Lung (tissue), 12 donors: ENCODE results near the gene KLHL29. TPM values are rescaled to one million over a fixed set of nuclear protein-coding genes. Genes with fewer than 3 reads are reported as not detected.

Source experiments
- ATAC-seq: fragments of 200-7000 bp; cut with Tn5 transposase; one replicate; pipeline ENCODE4 v1.9.1; 2020; ENCODE audit warnings: moderate number of reproducible peaks; ENCODE audit not compliant: insufficient read depth, low FRiP score
- DNase-seq, 3 donors: peaks; one replicate each; pipeline ENCODE4 v3.0.0-alpha.2; 2013 to 2017
- H3K27ac ChIP-seq, 2 donors: one replicate each; pipeline ENCODE4 v1.5.1; 2013; ENCODE audit warnings: mild to moderate bottlenecking in 2 of 2, moderate library complexity in 2 of 2, control low read depth in 1 of 2, inconsistent platforms in 1 of 2, low read depth in 1 of 2, low read length in 1 of 2
- H3K27me3 ChIP-seq, 3 donors: one replicate each; pipeline ENCODE4 v1.5.1; 2013; ENCODE audit warnings: low read length in 2 of 3; ENCODE audit not compliant: control insufficient read depth in 3 of 3, insufficient read depth in 3 of 3
- H3K36me3 ChIP-seq, 4 donors: one replicate each; pipeline ENCODE4 v1.5.1; 2013; ENCODE audit warnings: low read length in 4 of 4, mild to moderate bottlenecking in 1 of 4, moderate library complexity in 1 of 4; ENCODE audit not compliant: control insufficient read depth in 4 of 4, insufficient read depth in 4 of 4
- H3K4me1 ChIP-seq, 5 donors: one replicate each; pipeline ENCODE4 v1.5.1; 2013; ENCODE audit warnings: low read length in 5 of 5, mild to moderate bottlenecking in 2 of 5, moderate library complexity in 1 of 5; ENCODE audit not compliant: control insufficient read depth in 5 of 5, insufficient read depth in 5 of 5
- H3K4me3 ChIP-seq: one replicate; pipeline ENCODE4 v1.5.1; 2013; ENCODE audit warnings: mild to moderate bottlenecking, control low read depth, moderate library complexity
- H3K9ac ChIP-seq, 2 donors: one replicate each; pipeline ENCODE4 v1.5.1; 2013; ENCODE audit warnings: low read length in 2 of 2, control low read depth in 1 of 2; ENCODE audit not compliant: insufficient read depth in 1 of 2
- H3K9me3 ChIP-seq, 4 donors: one replicate each; pipeline ENCODE4 v1.5.1; 2013; ENCODE audit warnings: low read length in 3 of 4, mild to moderate bottlenecking in 1 of 4, moderate library complexity in 1 of 4; ENCODE audit not compliant: control insufficient read depth in 4 of 4, insufficient read depth in 3 of 4
- WGBS, 2 donors: extraction: QIAGEN DNeasy Blood & Tissue Kit; methylation state at CpG; one replicate each; pipeline ENCODE4 v1.1.7; 2013; 5-methylcytosine and 5-hydroxymethylcytosine counted together
- polyA plus RNA-seq, 2 donors: library from polyadenylated mRNA; stranded (reverse); fragments of 200-250 nt; gene quantifications; one replicate each; pipeline ENCODE4 v1.2.1, GENCODE V29; 2013
- total RNA-seq, 2 donors: library from RNA; depleted of rRNA in 1 of 2; stranded (reverse); fragments of >200 nt in 1 of 2; gene quantifications; one replicate each; pipeline ENCODE4 v1.2.1, GENCODE V29; 2014 to 2021
- TF ChIP-seq, protein P1 (sequence below): IDR thresholded peaks from 2 replicates; pipeline ENCODE4 v1.5.1; 2012; ENCODE audit warnings: mild to moderate bottlenecking; ENCODE audit errors: control extremely low read depth, extremely low read depth
- donor health status: control.
- donor health status: control.
- donor health status: Bipolar disorder and iron deficiency.
- donor health status: healthy.
- donor health status: DM: yes; HTN: yes; CAD: no.

Gene KLHL29
- total and polyA plus RNA-seq, 4 donors, result 2.7 to 16.2 (median 3.5) TPM

DNA sequence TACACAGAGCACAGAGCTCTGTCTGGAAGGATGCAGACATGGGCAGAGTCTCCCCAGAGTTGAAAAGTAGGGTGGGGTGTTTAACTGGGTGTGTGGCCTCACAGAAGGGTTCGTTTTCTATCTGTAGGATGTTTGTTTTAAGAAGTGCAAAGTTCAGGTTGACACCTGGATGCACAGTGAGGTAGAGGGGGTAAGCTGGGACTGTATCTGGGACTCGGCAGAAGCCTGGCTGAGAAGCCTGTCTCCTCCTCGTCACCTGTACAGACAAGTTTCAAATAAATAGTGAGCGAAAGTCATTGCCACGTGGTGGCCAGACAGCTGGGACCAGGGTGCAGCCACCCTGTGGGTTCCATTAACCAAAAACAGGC is 145.9 kb downstream of the KLHL29 start:
- TF ChIP-seq, protein P1, sequence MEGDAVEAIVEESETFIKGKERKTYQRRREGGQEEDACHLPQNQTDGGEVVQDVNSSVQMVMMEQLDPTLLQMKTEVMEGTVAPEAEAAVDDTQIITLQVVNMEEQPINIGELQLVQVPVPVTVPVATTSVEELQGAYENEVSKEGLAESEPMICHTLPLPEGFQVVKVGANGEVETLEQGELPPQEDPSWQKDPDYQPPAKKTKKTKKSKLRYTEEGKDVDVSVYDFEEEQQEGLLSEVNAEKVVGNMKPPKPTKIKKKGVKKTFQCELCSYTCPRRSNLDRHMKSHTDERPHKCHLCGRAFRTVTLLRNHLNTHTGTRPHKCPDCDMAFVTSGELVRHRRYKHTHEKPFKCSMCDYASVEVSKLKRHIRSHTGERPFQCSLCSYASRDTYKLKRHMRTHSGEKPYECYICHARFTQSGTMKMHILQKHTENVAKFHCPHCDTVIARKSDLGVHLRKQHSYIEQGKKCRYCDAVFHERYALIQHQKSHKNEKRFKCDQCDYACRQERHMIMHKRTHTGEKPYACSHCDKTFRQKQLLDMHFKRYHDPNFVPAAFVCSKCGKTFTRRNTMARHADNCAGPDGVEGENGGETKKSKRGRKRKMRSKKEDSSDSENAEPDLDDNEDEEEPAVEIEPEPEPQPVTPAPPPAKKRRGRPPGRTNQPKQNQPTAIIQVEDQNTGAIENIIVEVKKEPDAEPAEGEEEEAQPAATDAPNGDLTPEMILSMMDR, result no peak
- Histone ChIP-seq H3K4me3 (no peak overlapping the region), H3K27ac (no peak overlapping the region), H3K9me3 (no peaks in the 10 kb centered on the region), H3K4me1 (peaks cover 0 to 21% (median 10%) of the 10 kb centered on the region in 5 donors), H3K9ac (no peak overlapping the region), H3K36me3 (no peaks in the 10 kb centered on the region), H3K27me3 (no peaks in the 10 kb centered on the region)
- DNase-seq, result no peak
- 80 to 89% methylated on average over 5 of the region's 5 CpGs for WGBS, 2 donors
- ATAC-seq, result no peak

DNA sequence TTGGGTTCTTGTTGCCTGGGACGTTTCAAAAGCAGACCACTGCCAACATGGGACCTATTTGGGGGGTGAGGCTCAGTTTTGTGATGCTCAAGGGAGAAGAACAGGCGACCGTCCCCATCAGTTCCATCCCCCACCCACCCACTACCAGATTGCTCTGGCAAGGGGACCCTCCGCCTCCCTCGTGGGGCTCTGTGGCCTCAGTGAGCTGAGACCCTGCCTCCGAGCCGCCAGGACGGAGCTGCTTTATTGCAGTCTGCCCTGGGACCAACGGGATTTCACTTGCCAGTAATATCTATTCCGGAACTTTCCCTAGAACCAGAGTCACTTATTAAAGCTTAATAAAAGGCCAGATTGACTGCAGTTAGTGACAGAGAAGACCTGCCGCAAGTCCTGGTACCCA is 146.3 kb downstream of the KLHL29 start:
- ATAC-seq (no peak), DNase-seq (no peak)
- Histone ChIP-seq H3K27ac (no peak overlapping the region), H3K9me3 (no peaks in the 10 kb centered on the region), H3K4me1 (peaks cover 0 to 21% (median 10%) of the 10 kb centered on the region in 5 donors), H3K4me3 (no peak overlapping the region), H3K9ac (no peak overlapping the region), H3K27me3 (no peaks in the 10 kb centered on the region), H3K36me3 (no peaks in the 10 kb centered on the region)
- 93 to 96% methylated on average over 11 of the region's 11 CpGs for WGBS, 2 donors
- TF ChIP-seq, protein P1, result no peak

DNA sequence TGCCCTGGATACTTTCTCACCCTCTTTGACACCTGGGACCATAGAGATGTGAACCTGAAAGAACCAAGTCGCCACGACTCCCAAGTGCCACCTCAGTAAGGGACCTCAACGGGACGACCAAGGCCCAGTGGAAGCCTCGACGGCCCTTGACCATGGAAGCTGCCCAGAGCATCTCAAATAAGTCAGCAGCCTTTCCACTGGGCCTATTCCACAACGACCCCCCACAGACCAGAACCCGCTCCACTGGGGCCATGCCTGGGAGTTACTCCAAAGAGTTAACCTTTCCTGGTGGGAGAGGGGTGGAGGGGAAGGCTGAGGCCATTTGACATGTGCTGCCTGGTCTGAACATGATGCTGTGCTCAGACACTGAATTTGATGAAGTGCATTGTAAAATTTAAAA is 146.9 kb downstream of the KLHL29 start:
- Histone ChIP-seq H3K9me3 (no peaks in the 10 kb centered on the region), H3K4me1 (peaks cover 0 to 21% (median 10%) of the 10 kb centered on the region in 5 donors), H3K27me3 (no peaks in the 10 kb centered on the region), H3K36me3 (no peaks in the 10 kb centered on the region), H3K4me3 (no peak overlapping the region), H3K9ac (no peak overlapping the region), H3K27ac (no peak overlapping the region)
- TF ChIP-seq, protein P1, result no peak
- ATAC-seq (no peak), DNase-seq (no peak)
- 88 to 92% methylated on average over 8 of the region's 8 CpGs for WGBS, 2 donors
